NCI-H2107 (cell line): ENCODE measurements around the gene ZCCHC24.

Experiments
- DNase-seq: peaks from one replicate; lab custom pipeline; 2025; lab: John Stamatoyannopoulos, UW

Gene ZCCHC24

DNA sequence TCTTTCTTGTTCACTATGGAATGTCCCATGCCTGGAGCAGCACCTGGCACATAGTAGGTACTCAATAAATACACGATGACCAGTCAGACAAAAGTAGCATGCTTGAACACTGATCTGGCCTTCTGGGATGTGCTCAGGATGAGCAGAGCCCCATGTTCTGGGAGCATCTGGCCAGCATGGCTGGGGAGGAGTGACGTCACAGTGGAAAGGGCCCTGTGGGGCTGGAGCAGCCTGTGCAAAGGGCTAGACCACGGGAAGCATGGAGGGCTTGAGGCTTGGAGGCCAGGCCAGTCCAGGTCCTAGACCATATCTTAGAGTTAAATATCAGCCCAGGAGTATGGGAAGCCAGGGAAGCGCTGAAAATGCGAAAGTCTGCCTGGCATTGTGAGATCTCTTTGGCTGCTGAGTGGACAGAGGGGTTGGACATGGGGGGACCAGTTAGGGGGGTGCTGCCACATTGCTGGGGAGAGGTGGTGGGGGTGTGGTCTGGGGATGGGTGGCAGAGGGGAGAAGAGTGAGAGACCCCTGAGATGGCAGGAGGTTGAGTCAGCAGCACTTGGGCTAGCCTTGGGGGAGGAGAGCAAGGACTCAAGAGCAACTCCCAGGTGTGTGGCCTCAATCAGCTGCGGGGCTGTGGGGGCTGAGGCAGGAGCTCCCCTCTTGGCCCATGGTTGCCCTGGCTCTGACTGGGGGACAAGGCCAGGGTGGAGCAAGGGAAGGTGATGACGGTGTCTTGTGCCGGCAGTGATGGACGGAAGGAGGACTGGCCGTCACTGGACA is 34.9 kb downstream of the ZCCHC24 start:
- no peak for DNase-seq

GRCh38 chr10:79409726-79410085 is 35.7 kb downstream of the ZCCHC24 start:
- DNase-seq, result no peak

GRCh38 chr10:79409038-79409725 is 36.2 kb downstream of the ZCCHC24 start:
- DNase-seq, result no peak

DNA sequence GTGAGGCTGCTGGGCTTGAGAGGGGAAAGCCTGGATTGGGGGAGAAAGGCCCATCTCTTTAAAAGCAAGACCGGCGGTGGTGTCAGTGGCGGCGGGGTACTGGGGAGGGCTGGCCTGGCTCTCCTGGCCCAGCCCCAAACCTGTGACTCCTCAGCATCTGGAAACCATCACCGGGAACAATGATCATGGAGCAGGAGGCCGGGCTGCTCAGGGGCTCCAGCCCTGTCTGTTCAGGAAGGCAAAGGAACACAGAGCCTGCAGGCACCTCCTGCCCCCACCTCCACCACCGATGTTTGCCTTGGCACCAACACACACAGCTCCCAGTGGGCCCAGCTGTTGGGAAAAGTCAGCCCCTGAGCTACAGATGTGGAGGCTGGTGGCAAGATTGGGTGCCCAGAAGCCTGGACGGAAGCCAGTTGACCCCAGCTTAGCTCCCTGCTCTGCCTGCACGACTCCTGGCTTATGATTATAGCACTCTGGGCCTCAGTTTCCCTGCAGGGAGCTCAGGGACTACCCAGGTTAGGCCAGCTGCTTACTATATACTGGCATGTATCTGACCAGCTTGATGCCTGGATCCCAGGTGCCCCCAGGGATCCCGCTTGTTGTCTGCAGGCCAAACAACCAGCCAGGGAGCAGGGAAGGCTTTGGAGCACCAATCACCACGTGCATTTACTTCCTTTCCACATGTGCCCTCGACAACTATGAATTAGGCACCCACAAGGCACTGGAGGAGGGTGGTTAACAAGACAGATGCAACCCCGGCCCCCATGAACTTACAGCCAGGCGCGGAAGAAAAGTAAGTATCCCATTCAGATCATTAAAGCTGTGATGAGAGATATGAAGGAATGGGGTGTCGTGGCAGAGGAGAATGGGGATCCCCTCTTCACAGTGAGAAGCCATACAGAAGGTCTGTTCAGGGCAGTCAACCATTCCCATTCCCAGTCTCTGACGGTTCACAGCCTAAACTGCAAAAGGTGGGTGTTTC is 37.3 kb downstream of the ZCCHC24 start:
- DNase-seq, result no peak

- DNase-seq, result no peak
Measured at GRCh38 chr10:79407423-79407796, 38.0 kb downstream of the ZCCHC24 start.

DNA sequence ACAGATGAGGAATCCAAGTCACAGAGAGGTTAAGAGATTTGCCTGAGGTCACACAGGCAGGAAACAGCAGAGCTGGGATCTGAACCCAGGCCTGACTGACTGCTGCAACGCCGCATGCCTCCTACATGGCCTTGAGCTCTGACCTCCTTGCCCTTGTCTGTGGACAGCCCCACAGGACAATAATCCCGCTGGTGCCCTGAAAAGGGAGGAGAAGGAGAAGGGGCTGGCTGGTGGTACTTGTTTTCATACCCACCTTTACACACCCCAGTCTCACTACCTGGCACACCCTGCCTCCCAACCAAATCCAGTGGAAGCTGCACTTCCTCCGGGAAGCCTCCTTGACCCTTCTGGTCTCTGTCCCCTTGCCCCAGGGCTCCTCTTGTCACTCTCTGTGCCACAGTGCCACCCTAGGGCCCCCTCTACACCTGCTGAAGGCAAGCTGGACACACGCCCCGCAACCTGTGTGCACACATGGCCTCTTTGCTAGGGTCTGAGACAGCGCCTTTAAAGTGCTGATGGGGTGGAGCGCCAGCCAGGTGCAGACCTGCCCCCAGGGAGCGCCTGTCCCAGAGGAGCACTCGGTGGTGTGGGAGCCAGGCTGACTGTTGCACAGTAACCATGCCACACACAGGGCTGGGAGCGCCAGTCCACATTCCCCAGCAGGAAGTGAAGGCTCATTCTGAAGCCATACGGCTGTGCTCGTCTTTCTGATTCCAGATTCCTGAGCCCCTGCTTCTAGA is 38.6 kb downstream of the ZCCHC24 start:
- peak; percentile 3 for DNase-seq

GRCh38 chr10:79405995-79406515 is 39.4 kb downstream of the ZCCHC24 start:
- no peak for DNase-seq

DNA sequence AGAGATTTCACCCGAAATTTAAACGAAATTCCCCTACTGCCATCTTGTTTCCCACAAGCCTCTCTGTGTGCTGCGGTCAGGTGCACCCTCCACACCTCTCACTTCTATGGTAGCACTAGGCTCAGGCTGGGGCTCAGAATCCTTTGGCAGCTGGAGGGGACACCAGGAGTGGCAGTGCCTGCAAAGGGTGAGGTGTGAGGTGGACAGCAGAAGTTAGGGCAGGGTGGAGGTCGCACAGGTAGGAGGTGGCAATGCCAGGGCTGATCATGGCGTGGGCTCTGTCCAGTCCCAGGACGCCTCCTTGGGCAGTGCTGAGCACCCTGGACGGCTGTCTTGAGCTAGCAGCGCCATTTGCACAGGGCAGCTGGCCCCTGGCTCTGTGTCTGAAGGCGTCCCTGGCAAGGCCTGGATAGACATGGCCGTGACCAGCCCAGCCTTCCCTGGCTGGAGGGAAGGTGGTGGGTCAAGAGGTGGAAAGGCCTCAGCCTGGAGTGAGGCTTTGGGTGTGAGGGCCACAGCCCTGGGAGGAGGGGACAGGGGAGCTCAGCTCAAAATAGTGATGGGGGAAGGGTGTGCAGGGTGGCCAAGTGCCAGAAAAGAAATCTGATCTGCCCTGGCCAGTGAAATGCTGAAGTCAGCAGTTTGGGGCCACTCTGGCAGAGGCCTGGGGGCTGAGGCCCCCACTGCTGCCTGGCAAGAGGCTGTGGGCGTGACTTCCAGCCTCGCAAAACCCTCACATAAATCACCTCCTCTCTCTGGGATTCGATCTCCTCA is 40.0 kb downstream of the ZCCHC24 start:
- DNase-seq, result no peak

GRCh38 chr10:79404690-79405131 is 40.7 kb downstream of the ZCCHC24 start:
- DNase-seq, result no peak

DNA sequence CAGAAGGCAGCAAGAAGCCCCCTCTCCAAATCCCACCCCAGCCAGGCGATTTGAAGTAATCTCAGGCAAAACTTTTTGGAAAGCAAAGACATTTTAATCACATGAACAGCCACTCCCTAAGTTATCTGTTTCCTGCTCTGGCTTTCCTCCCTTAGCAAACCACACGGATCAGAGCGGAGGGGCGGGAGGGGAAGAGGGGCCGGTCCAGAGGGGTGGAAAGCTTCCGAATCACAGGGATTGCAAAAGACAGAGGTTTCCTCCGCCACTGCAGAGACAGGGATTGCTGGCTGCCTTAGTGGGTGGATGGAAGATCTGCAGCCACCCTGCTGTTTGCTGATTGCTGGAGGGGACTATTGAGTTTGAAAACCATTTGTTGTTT is 41.2 kb downstream of the ZCCHC24 start:
- DNase-seq, result no peak

DNA sequence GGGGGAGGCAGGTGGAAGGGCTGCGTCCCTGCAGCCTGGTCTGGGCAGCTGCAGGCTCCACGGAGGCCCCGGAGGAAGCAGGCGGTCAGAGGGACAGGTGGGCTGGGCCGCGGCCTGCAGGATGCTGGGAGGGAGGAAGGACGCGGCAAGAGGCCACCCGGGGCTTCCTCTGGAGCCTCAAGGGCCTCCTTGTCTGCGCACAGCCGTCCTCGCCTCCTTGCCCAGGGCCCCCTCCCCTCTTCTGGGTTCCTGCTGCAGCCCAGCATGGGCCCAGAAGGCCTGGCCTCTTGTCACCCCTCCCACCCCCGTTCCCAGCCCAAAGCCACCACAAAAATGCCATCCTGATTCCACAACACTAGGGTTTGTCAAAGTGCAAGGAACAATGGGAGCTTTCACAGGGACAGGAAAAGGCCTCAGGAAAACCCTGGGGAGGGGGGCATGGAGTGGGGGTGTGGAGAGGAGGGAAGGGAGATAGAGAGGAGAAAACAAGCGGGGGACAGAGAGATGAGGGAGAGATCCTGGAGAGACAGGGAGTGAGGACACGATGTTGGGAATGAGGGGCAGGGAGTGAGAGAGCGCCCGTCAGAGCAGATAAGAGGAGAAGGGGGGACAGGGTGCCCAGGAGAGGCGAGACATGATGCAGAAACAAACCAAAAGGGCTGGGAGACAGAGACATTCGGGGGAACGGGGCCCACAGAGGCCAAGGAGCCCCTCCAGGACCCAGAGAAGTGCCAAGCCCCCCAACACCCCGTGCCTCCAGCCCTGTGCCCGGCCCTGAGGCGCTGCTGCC is 41.8 kb downstream of the ZCCHC24 start:
- DNase-seq, result no peak

DNA sequence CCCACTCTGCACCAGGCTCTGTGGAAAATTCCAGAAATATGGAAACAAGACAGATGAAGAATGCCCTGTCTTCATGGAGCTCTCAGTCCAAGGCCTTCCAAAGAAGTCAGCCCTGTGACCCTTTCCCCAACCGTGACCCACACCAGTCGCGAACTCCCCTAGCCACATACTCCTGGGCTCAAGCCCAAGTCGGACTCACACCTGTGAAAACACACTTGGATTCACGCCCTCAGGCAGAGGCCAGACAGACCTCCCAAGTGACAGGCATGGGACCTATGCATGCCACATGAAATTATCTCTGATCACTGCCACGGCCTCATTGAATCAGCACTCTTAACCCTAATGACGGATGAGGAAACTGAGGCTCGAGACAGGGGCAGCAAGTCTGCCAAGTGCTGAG is 42.5 kb downstream of the ZCCHC24 start:
- DNase-seq, result no peak

DNA sequence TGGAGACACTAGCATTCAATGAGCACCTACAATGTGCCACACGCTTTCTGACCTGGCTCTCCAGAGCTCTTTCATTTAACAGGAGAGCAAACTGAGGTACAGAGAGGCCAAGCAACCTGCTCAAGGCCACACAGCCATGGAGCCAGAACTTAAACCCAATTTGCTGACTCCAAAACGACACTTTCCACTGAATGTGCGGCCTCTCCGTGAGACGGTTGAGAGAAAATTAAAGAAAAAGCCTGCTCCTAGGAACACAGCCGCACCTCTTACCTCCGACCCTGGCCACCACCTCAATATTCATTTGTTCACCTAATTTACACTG is 42.8 kb downstream of the ZCCHC24 start:
- no peak for DNase-seq

DNA sequence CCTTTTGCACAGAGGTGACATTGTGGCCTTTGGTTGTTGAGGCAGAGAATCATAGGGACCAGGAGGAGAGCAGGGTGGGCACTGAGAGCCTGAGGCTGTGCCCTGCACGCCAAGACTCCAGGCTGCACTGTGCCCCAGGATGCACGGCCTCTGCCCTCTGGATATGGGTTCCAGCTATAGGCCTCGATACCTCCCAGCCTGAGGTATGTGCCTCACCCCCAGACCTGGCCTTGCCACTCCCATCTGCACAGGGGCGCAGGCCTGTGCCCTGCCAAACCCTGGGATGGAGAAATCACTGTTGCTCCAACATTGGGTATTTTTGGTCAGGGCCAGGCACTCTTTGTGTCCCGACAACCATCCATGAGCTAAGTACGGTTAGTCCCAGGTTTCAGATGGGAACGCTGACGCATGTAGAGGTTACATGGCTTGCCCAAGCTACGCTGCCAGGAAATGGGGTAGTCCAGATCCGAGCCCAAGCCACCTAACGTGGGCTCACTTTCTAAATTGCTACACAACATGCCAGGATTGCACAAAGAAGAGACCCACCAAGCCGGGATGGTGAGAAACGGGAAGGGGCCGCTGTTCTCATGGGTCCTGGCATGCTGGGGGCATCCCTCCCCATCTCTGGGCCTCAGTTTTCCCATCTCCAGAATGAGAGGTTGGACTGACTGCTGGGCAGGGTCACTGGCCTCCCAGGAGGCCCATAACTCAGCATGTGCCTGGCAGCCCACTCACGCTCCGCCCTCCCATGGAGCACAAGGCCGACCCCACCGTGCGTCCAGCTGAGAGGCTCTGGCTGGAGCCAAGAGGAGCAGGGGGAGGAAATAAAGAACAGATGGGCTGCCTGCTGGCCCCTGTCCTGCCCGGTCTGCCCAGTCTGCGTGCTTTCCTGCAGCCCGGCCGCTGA is 44.2 kb downstream of the ZCCHC24 start:
- DNase-seq, result no peak

DNA sequence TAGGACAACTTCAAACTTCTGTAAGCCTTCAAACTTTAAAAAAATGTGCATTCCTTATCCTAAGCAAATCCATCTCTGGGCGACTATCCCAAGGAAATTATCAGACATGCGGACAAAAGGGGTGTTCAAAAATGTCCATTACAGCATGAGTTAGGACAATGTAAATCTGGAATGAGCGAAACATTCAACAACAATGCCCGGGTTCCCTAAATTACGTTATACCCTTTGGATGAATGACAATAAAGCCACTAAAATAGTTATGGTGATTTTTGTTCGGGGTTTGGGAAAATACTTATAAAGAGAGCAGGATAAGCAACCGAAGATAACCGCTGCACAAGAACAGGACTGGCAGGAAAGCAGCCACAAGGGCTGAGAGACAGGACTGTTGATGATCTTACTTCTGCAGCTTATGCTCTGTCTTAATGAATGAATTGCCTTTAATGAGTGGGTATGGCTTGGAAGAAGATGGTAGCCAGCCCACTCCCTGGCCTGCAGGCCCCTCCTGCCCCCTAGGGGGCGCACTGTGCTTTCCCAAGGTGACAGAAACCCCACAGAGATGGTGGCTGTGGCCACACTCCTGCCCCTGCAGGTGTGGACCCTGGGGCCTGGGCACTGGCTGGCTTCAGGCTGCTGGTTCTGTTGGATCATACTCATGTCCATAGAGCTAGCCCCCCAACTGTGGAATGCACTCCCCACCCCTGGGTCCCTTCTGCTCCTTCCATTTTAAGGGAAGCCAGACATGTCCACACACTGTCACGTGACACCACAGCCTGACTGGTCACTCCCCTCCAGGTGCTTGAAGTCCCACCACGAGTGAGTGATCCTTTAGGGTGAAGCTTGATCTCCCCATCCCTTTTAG is 45.0 kb downstream of the ZCCHC24 start:
- no peak for DNase-seq

DNA sequence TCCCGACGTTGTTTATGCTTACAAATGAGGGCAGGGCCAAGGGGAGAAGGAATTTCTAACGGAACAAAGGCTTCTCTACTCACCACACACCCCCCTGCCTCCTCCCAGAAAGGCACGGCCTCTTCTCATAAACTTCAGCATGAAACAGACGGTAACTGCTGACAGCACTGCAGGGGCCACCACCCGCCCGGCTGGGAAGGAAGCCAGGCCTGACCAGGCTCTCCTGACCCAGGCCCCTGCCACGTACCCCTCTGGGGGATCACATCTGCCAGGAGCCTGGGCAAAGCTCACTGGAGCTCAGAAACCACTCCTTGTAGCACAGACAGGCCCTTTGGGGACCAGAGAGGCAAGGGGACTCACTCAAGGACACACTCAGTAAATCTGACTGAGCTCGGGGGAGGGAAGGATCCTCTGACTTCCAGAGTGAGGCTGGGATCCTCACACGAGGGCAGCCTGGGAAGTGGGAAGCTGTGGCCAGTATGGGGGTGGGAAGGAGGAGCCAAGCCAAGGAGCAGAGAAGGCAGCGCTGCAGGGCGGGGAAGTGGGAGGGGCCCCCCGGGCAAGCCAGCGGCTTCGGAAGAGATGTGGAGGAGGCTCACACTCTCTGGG is 46.1 kb downstream of the ZCCHC24 start:
- no peak for DNase-seq

DNA sequence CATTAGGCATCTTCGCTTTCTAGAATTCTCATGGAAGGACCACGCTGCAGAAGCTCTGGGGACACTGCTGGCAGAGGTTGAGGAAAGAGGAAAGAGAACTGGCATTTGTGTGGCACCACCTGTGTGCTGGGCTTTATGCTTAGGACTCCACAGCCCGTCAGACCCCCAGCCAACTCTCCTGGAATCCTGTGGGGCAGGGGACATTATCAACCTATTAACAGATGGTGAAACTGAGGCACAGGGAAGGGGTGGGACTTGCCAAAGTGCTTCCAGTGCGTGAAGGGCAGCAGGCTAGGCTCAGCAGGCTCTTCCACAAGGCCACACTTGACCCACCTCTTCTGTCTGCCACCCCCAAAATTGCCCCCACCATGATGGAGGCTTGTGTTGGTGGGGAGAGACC is 46.8 kb downstream of the ZCCHC24 start:
- no peak for DNase-seq
